HG03196 (cell line): ENCODE results near the gene CPAMD8.
"Not testable (repeated sequence)": the region's sequence is repeated elsewhere in the genome, so short reads cannot be mapped to it uniquely, and the experiment has no call there.

Experiments used
- ATAC-seq: cut with Tn5 transposase; IDR thresholded peaks from one replicate; pipeline ENCODE4 v1.9.1; 2021; ENCODE audit not compliant: unreplicated experiment

Gene CPAMD8

DNA sequence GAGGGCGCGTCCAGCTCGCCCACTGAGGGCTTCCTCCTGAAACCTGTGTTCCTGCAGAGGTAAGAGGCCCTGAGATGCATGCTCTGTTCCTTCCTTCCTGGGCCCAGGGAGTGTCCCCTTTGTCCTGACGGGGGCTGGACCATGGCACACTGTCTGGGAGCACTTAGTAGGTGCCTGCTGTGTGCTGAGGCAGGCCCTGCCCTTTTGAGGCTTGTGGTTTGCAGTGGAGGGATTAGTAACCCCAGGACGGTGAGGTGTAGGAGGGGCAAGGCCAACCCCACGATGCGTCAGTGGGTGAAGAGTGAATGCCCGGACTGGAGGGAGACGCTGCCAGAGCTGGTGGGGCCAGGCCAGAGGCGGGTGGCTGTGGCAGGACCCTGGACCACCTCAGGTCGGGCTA lies 149.0 kb downstream of the CPAMD8 start:
- no peak for ATAC-seq

DNA sequence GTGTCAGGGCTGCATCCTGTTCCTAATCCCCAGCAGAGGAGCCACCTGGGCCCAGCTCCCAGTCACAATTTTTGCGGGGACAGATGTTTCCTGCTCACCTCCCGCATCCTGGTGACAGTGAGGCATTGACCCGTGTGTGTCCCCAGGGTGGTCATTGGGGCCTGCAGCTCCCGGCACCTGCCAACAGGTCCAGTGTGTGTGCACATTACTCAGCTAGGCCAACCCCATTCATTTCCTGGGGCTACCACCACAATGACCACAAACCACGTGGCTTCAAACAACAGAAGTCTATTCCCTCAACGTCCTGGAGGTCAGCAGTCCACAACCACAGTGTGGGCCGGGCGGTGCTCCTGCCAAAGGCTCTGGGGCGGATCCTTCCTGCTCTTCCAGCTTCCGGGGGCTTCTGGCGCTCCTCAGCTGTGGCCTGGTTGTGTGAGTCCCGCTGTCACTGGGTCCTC lies 149.7 kb downstream of the CPAMD8 start:
- ATAC-seq: no peak

GRCh38 chr19:16875584-16876555 lies 150.7 kb downstream of the CPAMD8 start:
- ATAC-seq: no peak

- not testable (repeated sequence) for ATAC-seq
These were observed 151.7 kb downstream of the CPAMD8 start for GRCh38 chr19:16874978-16875299.

DNA sequence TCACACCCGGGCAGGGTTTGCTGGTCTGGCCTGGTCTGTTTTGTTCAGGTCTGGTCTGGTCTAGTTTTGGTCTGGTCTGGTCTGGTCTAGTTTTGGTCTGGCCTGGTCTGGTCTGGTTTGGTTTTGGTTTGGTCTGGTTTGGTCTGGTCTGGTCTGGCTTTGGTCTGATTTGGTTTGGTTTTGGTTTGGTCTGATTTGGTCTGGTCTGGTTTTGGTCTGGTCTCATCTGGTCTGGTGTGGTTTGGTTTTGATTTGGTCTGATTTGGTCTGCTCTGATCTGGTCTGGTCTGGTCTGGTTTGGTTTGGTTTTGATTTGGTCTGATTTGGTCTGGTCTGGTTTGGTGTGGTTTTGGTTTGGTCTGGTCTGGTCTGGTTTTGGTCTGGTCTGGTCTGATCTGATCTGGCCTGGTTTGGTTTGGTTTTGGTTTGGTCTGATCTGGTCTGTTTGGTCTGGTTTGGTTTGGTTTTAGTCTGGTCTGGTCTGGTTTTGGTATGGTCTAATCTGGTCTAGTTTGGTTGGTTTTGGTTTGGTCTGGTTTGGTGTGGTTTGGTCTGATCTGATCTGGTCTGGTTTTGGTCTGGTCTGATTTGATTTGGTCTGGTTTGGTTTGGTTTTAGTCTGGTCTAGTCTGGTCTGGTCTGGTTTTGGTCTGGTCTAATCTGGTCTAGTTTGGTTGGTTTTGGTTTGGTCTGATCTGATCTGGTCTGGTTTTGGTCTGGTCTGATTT lies 152.2 kb downstream of the CPAMD8 start:
- ATAC-seq: no peak

DNA sequence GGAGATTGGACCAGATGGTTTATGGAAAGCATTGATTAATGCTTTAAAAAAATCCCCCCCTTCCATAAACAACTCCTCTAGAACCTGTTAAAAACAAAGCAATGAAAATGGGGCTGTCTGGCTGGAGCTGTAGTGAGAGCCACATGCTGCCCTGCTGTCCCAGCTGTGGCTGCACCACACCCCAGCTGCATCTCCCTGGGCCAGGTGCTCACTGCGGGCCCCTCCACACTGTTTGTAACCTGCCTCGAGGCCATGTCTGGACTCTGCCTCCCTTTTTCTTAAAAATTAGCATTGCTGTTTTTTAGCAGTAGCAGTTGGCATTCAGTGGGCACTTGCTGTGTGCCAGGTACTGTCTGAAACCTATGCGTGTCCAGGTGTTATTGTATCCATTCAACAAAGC lies 153.0 kb downstream of the CPAMD8 start:
- ATAC-seq: no peak

DNA sequence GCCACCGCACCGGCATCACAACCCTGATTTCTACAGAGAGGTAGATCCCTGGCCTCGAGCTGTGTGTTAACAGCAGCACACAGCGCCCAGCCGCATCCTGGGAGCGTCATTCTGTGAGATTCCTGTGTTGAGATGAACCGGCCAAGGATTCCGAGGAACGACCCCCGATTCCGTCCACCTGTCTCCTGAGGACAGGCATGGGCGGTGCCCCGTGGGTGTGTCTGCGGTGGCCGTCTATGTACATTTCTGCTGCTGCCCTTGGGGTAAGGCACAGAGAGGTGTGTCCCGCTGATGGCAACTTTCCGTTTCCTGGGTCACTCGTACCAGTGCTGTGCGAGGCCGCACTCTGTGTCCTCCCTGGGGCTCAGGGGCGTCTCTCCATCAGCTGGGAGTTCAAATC lies 153.9 kb downstream of the CPAMD8 start:
- ATAC-seq: no peak

GRCh38 chr19:16871871-16872270 lies 154.7 kb downstream of the CPAMD8 start:
- ATAC-seq: no peak

- no peak for ATAC-seq
These were observed 157.2 kb downstream of the CPAMD8 start for GRCh38 chr19:16869331-16869972.

GRCh38 chr19:16868423-16869130 lies 158.0 kb downstream of the CPAMD8 start:
- no peak for ATAC-seq

GRCh38 chr19:16867211-16867610 lies 159.4 kb downstream of the CPAMD8 start:
- ATAC-seq: no peak

GRCh38 chr19:16862826-16863415 lies 163.7 kb downstream of the CPAMD8 start:
- no peak for ATAC-seq

DNA sequence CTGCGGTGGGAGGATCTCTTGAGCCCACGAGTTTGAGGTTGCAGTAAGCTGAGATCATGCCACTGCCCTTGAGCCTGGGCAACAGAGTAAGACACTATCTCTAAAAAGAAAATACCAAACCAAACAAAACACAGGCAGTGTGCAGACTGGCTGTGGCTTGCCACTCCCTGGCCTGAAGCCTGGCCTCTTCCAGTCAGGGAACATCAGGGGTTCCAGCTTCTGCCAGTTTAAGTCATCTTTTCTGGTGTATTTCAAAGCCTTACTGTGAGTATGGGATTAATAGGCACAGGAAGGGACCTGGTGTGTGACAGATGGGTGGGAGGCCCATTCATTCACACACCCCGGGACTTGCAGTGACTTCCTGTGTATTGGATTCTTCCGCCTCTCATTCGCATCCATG lies 164.8 kb downstream of the CPAMD8 start:
- ATAC-seq: no peak

DNA sequence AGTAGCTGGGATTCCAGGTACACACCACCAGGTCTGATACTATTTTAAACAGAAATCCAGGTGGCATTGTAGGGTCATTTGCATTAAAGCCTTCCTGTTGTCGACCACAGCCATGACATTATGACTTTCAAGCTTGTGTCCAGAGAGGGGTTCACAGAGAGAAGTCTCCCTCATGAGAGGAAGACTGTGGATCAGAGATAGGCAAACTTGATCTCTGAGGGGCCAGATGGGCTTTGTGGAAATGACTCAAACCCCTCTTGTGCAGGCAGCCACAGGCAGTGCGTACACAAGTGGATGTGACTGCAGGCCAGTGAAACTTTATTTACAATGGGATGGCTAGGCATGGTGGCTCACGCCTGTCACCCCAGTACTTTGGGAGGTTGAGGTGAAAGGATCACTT lies 165.6 kb downstream of the CPAMD8 start:
- no peak for ATAC-seq

- ATAC-seq: no peak
These were observed 166.5 kb downstream of the CPAMD8 start for GRCh38 chr19:16860118-16860517.

DNA sequence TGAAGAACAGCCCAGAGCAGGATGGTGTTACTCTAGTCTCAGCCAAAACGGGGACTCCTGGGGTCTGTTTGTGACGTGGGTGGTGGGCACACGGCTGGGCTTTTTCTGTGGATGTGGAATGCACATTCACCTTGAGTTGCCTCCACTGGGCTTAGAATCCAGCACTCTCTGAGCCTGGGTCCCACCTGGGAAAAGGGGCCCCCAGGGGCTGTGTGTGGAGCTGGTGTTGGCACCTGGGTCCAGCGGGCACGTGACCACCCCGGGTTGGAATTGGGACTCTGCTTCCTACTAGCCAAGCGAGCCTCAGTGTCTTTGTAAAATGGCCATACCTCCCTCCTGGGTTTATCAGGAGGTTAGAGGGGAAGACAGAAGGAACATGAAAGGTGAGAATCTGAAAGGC lies 167.0 kb downstream of the CPAMD8 start:
- ATAC-seq: no peak

- no peak for ATAC-seq
These were observed 170.5 kb downstream of the CPAMD8 start for GRCh38 chr19:16856091-16856490.

- ATAC-seq: no peak
These were observed 173.5 kb downstream of the CPAMD8 start for GRCh38 chr19:16853066-16853465.

- ATAC-seq: no peak
These were observed 175.4 kb downstream of the CPAMD8 start for GRCh38 chr19:16851031-16851712.

GRCh38 chr19:16850133-16850532 lies 176.5 kb downstream of the CPAMD8 start:
- no peak for ATAC-seq
